Measurements from ENCODE around the gene FOSL1. TPM values are rescaled to one million over a fixed set of nuclear protein-coding genes. Genes with fewer than 3 reads are reported as not detected.

FOSL1 gene
- total RNA-seq, 1 experiment from 2014 or later: 125 TPM

DNA sequence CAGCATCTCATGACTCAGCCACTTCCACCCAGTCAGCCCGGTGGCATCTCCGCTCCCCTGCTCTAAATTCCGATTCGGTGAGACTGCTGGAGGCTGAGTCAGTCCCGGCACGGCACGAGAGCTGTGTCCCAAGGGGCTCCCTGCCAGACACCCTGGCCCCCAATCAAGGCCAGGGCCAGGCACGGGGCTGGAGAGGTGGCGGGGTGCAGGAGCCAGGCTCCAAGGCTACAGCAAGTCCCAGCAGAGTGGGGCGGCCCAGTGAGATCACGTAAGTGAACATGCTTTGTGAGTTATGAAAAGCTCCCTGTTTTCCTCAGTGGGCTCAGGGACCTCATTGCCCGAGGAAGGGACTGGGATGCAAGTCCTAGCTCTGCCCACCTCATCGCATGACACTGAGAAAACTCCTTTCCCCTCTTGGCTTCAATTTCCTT lies 15.6 kb upstream of the FOSL1 start:
- Histone ChIP-seq H4K20me1 (ENCODE audit: insufficient read depth) (no peaks in the 10 kb centered on the region), H3K27ac (ENCODE audit: low read depth, low read length) (peak overlapping the region; percentile 95), H3K4me1 (ENCODE audit: control insufficient read depth in 1 of 2, insufficient read depth in 2 of 2, low read length in 2 of 2) (peaks cover 68 to 85% of the 10 kb centered on the region in 2 experiments), H3K4me2 (ENCODE audit: low read length) (peak overlapping the region; percentile 96), H2AFZ (ENCODE audit: low read depth, low read length, poor library complexity, severe bottlenecking) (no peak overlapping the region), H3K9me3 (ENCODE audit: control insufficient read depth in 1 of 2, insufficient read depth in 1 of 2, low read depth in 1 of 2, low read length in 2 of 2) (no peaks in the 10 kb centered on the region), H3K9me2 (ENCODE audit: insufficient read depth) (no peaks in the 10 kb centered on the region), H3K4me3 (replicated peaks in 1 of 2; ENCODE audit: low read depth in 1 of 2, low read length in 2 of 2) (peak overlapping the region; percentile 86 to 95), H3K9ac (ENCODE audit: low read length) (peak overlapping the region; percentile 99), H3K27me3 (ENCODE audit: insufficient read depth, low read length) (no peaks in the 10 kb centered on the region), H3K36me3 (ENCODE audit: control insufficient read depth in 1 of 2, insufficient read depth in 2 of 2, low read length in 2 of 2) (peaks cover 0 to 11% of the 10 kb centered on the region in 2 experiments; a peak in 1 of 4 replicates), H3K79me2 (ENCODE audit: insufficient read depth, low read length) (peaks cover 45% of the 10 kb centered on the region)
- intact Hi-C loops (cut with micrococcal nuclease): loop anchor here (1.0 kb wide), 2 partner anchors 16 to 25 kb away; partner anchors contain the start of gene FOSL1
- peak; percentile 60 for ATAC-seq
- ChIA-PET RAD21 (ENCODE audit: low non-redundant PET in 1 of 2, low total read pairs in 2 of 2, uncharacterized antibody in 2 of 2, unreplicated experiment in 2 of 2) (interaction anchor here (0.8 to 1.1 kb wide), 3 partner anchors 23 to 27 kb away, joined by 3 to 10 read pairs (median 3); partner anchors contain the start of gene FIBP (in 1 of the 2)), POLR2A (interaction anchor here (0.7 to 2.8 kb wide), 13 partner anchors 10 to 96 kb away, joined by 3 to 80 read pairs (median 4); partner anchors contain the start of genes BANF1, CCDC85B, CFL1 and CST6), CTCF (interaction anchor here (0.8 to 2.2 kb wide), 6 partner anchors 21 to 31 kb away, joined by 3 to 15 read pairs (median 3); partner anchors contain the start of genes CCDC85B and FIBP)
- no TSS peak for BruUV-seq (replicated peaks)
- peak; percentile 89 for DNase-seq (ENCODE audit: low read depth, low spot score)
- no peak for TF ChIP-seq ZNF274 (IDR thresholded peaks at IDR 0.05; ENCODE audit: low read depth, low read length)
- peak; percentile 77 for TF ChIP-seq POLR2AphosphoS5 (IDR thresholded peaks at IDR 0.05; ENCODE audit: low read depth, low read length)
- TF ChIP-seq SRF (IDR thresholded peaks at IDR 0.05; ENCODE audit: low read depth): no peak
- no peak for TF ChIP-seq ZFX (IDR thresholded peaks at IDR 0.05)
- TF ChIP-seq CBX3 (IDR thresholded peaks at IDR 0.05; ENCODE audit: low read depth): no peak
- TF ChIP-seq, protein P1, sequence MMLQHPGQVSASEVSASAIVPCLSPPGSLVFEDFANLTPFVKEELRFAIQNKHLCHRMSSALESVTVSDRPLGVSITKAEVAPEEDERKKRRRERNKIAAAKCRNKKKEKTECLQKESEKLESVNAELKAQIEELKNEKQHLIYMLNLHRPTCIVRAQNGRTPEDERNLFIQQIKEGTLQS (IDR thresholded peaks at IDR 0.05): no peak
- no peak for TF ChIP-seq ELF1 (IDR thresholded peaks at IDR 0.05; ENCODE audit: borderline replicate concordance, low read depth)
- TF ChIP-seq SIN3A (IDR thresholded peaks at IDR 0.05; ENCODE audit: low read depth): no peak
- TF ChIP-seq TCF7L2 (IDR thresholded peaks at IDR 0.05; ENCODE audit: borderline replicate concordance, extremely low read depth, insufficient read depth, insufficient read length): peak; percentile 62
- no peak for TF ChIP-seq CEBPB (IDR thresholded peaks at IDR 0.05; ENCODE audit: low read depth)
- TF ChIP-seq, protein P2, sequence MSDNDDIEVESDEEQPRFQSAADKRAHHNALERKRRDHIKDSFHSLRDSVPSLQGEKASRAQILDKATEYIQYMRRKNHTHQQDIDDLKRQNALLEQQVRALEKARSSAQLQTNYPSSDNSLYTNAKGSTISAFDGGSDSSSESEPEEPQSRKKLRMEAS (IDR thresholded peaks at IDR 0.05): no peak
- no peak for TF ChIP-seq SP1 (IDR thresholded peaks at IDR 0.05; ENCODE audit: low read depth)
